Measurements from ENCODE around the gene KLF2.

The KLF2 gene

DNA sequence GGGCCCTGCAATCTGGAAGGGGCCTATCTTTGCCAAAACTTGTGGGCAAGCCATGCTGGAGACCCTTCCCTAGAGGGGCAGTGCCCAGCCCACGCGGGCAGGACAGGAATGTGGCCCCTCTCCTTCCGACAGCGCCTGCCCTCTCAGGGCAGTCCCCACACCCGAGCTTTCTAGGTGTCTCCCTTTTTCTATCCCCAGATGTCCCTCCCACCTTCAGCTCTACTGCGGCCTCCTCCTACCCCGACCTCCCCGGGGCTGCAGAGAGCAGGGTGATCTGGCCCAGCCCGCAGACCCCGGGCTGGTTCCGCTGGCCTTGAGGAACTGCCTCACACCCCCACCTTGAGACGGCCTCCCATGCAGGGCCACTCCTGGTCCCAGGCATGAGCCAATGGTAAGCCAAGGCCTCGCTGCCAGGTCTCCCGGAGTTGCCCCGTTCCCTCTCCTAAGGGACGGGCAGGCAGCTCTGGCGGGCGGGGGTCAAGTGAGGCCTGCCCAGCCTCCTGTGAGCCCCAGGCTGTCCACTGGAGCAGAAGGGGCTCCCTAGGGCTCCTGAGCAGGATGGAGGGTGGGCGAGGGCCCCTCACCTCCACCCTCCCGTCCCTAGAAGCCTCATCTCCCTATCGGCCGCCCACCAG, 39.7 kb downstream of the KLF2 start:
- TF ChIP-seq, protein P1, sequence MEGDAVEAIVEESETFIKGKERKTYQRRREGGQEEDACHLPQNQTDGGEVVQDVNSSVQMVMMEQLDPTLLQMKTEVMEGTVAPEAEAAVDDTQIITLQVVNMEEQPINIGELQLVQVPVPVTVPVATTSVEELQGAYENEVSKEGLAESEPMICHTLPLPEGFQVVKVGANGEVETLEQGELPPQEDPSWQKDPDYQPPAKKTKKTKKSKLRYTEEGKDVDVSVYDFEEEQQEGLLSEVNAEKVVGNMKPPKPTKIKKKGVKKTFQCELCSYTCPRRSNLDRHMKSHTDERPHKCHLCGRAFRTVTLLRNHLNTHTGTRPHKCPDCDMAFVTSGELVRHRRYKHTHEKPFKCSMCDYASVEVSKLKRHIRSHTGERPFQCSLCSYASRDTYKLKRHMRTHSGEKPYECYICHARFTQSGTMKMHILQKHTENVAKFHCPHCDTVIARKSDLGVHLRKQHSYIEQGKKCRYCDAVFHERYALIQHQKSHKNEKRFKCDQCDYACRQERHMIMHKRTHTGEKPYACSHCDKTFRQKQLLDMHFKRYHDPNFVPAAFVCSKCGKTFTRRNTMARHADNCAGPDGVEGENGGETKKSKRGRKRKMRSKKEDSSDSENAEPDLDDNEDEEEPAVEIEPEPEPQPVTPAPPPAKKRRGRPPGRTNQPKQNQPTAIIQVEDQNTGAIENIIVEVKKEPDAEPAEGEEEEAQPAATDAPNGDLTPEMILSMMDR (conservative IDR thresholded peaks at IDR 0.05; ENCODE audit: low read depth, low read length): no peak
- no peak for DNase-seq (ENCODE audit: low read depth)
- H3K4me3 ChIP-seq (ENCODE audit: low read length): no peak overlapping the region

DNA sequence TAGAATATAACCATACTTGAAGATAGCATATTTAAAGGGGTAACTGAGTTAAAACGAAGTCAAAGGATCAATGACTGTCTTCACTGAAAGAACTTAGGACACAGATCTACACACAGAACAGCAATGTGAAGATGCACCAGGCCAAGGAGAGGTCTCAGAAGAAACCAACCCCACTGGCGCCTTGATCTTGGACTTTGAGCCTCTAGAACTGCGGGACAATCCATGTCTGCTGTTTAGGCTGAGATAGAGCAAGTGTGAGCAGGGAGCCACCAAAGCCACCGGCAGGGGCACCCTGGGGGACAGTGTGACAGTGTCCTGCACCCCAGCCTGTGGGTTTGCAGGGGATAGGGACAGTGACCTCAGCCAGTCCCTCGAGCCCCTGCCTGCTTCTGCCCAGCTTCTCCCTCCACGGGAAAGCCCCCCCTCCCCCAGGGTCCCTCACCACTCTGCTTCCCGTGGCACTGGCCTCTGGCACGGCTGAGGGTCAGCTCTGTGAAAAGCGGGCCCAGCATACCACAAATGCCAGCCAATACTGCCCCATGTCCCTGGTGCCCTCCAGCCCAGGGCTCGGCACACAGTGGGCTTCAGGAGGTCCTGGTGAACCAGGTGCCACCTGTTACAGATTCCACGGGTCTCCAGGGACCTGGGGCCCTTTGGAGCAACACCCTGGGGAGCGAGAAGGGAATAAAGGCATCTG, 40.8 kb downstream of the KLF2 start:
- DNase-seq (ENCODE audit: low read depth): no peak
- TF ChIP-seq, protein P1 (conservative IDR thresholded peaks at IDR 0.05; ENCODE audit: low read depth, low read length): no peak
- no peak overlapping the region for H3K4me3 ChIP-seq (ENCODE audit: low read length)

DNA sequence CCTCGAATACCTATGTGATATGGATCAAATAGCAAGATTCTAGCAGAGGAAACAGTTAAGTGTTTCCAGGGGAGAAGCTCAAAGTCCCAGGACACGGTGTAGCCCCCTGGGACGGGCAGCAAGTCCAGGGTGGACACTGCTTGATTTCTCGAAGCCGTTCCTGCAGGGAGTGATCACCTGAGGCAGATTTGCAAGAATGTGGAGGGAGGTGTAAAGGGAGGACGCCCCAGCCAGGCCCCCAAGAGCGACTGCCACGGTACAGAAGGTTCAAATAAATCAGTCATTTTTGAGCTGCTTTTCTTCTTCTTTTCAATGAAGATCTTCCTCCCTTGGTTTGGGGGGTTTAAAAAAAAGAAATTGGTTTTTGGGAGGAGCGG, 41.4 kb downstream of the KLF2 start:
- no peak overlapping the region for H3K4me3 ChIP-seq (ENCODE audit: low read length)
- DNase-seq (ENCODE audit: low read depth): no peak

DNA sequence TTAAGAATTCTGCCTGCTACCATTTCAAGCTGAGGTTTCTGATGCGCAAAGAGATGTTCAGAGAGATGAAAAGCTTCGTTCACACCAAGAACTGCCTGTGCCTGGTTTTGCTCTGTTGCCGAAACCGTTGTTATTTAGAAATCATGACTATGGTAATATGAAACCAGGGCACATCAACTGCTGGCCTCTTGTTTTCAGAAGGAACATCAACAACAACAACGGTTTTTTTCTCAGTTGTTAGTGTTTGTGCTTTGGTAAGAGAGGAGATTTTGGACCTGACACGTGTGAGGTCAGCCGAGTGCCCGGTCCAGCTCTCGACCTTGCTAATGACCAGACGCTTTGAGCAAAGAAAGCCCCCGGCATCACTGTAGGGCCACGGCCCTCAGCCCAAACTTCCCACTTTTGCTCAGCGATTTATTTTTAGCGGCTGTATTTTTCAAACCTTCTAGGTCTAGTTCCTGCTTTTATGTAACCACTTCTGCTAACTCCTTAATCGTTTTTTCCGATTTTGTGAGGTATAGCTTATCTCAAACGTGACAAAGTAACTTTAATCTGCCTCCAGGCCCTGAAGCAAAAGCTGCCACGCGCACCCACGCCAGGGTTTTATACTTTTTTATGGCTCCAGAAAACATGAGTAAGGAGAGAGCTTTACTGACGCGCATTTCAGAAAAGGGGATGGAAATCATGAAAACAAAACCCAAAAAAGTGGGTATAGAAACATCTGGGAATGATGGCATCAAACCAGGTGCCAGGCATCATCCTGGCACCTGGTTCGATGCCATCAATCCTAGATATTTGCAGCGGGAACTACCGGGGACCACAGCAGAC, 42.0 kb downstream of the KLF2 start:
- no peak for DNase-seq (ENCODE audit: low read depth)
- TF ChIP-seq, protein P1 (conservative IDR thresholded peaks at IDR 0.05; ENCODE audit: low read depth, low read length): no peak
- no peak overlapping the region for H3K4me3 ChIP-seq (ENCODE audit: low read length)

More for the DNA sequence above, 41.4 kb downstream of the KLF2 start:
- TF ChIP-seq, protein P1 (conservative IDR thresholded peaks at IDR 0.05; ENCODE audit: low read depth, low read length): no peak

DNA sequence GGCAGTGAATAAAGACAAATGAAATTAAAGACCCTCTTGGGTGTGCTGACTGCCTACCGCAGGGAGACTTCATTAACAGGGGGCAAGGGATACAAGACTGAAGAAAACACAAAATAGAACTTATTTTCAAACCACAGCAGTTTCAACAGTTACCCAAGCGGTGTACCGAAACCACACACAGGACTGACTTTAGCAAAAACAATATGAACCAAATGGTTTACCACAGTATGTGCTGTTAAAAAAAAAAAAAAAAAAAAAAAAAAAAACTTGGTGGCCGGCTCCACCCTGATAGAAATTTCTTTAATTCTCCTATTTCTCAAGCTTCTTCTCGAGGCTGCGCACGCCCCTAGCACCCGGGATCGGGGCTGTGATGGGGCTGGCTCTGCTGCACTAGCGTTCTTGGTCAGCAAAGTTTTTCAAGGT, 42.6 kb downstream of the KLF2 start:
- no peak overlapping the region for H3K4me3 ChIP-seq (ENCODE audit: low read length)
- no peak for DNase-seq (ENCODE audit: low read depth)
- TF ChIP-seq, protein P1 (conservative IDR thresholded peaks at IDR 0.05; ENCODE audit: low read depth, low read length): no peak

DNA sequence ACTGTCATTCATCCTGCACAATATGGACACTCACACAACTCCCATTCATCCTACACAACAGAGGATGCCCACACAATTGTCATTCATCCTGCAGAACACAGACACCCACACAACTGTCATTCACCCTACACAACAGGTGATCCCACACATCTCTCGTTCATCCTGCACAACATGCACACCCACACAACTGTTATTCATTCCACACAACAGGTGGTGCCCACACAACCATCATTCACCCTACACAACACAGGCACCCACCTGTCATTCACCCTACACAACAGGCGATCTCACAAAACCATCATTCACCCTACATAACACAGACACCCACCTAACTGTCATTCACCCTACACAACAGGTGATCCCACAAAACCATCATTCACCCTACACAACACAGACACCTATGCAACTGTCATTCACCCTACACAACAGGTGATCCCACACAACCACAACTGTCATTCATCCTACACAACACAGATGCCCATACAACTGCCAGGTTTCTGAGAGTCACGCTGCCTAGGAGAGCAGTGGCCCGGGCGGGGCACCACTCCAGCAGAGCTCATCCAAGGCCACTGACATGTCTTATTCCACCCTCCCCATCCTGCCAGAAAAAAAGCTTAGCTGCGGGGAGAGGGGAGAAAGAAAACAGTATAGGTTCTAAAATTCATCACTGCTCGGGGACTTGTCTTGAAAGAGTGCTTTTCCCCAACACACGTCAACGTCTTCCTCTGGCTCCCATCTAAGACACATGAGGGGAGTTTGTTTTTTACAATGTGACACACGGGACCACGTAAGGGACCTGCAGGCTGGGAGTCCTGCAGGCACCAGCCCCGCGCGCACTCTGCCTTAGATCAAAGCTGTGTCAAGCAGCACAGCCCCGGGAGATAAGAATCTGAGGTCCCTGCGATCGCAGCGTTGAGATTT, 44.0 kb downstream of the KLF2 start:
- TF ChIP-seq, protein P1 (conservative IDR thresholded peaks at IDR 0.05; ENCODE audit: low read depth, low read length): no peak
- H3K4me3 ChIP-seq (ENCODE audit: low read length): no peak overlapping the region
- no peak for DNase-seq (ENCODE audit: low read depth)

Measured in retinal pigment epithelial cell (primary cell).